ENCODE data around the gene PRDM16.

DNA sequence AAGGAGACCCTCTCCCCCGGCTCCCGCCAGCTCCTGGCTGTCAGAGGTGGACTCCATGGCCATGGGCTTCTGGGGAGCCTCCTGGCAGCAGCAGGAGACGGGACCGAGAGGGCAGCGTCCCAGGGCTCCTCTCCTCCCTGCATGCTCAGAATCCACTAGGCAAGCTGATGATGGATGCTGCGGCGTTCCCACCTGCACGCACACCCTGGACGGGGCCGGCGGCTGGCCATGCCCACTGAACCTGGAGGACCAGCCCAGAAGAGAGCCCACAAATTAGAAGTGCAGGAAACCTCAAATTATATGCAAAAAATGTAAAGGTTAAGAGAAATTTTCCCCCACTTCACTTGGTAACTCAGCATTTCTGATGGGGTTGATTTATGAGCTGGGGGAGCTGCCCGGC is 308.2 kb downstream of the PRDM16 start:
- TF ChIP-seq POLR2A (IDR thresholded peaks at IDR 0.05; ENCODE audit: extremely low read depth, insufficient read length), result no peak
- TF ChIP-seq, protein P1, sequence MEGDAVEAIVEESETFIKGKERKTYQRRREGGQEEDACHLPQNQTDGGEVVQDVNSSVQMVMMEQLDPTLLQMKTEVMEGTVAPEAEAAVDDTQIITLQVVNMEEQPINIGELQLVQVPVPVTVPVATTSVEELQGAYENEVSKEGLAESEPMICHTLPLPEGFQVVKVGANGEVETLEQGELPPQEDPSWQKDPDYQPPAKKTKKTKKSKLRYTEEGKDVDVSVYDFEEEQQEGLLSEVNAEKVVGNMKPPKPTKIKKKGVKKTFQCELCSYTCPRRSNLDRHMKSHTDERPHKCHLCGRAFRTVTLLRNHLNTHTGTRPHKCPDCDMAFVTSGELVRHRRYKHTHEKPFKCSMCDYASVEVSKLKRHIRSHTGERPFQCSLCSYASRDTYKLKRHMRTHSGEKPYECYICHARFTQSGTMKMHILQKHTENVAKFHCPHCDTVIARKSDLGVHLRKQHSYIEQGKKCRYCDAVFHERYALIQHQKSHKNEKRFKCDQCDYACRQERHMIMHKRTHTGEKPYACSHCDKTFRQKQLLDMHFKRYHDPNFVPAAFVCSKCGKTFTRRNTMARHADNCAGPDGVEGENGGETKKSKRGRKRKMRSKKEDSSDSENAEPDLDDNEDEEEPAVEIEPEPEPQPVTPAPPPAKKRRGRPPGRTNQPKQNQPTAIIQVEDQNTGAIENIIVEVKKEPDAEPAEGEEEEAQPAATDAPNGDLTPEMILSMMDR (IDR thresholded peaks at IDR 0.05; ENCODE audit: low read depth, low read length), result no peak
